GM19468 (cell line): ENCODE results near the gene LRRC17.
A peak's percentile ranks its signal among the peaks of the same experiment; 100 is the strongest.

ENCODE experiments used
- ATAC-seq: cut with Tn5 transposase; IDR thresholded peaks from one replicate; pipeline ENCODE4 v1.9.1; 2021; ENCODE audit warnings: mild to moderate bottlenecking, moderate library complexity, moderate number of reproducible peaks; ENCODE audit not compliant: unreplicated experiment; ENCODE audit errors: extremely low read depth

The LRRC17 gene, protein sequence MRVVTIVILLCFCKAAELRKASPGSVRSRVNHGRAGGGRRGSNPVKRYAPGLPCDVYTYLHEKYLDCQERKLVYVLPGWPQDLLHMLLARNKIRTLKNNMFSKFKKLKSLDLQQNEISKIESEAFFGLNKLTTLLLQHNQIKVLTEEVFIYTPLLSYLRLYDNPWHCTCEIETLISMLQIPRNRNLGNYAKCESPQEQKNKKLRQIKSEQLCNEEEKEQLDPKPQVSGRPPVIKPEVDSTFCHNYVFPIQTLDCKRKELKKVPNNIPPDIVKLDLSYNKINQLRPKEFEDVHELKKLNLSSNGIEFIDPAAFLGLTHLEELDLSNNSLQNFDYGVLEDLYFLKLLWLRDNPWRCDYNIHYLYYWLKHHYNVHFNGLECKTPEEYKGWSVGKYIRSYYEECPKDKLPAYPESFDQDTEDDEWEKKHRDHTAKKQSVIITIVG

GRCh38 chr7:102912742-102913141 is at the start of gene LRRC17:
TSS of gene LRRC17 (plus strand) at chr7:102913000. CDS start at chr7:102933914, 20,914 bp downstream.
- no peak for ATAC-seq

DNA sequence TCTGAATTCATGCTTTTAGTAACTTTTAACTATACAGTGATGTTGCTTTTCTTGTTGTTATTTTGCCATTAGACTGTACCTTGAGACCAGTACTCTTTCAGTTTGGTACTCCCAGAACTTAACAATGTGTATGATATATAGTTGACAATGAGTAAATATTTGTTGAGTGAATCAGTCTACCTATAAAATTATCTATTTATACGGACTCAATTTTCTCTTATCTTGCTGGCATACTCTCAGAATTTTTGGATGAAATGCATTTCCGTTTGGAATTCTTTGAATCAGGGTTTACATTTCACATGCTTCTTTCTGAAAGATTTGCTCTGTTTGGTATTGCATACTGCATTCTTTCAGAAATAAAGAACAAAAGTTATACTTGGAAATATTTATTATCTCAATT is 47.8 kb upstream of the LRRC17 start:
- ATAC-seq = no peak

DNA sequence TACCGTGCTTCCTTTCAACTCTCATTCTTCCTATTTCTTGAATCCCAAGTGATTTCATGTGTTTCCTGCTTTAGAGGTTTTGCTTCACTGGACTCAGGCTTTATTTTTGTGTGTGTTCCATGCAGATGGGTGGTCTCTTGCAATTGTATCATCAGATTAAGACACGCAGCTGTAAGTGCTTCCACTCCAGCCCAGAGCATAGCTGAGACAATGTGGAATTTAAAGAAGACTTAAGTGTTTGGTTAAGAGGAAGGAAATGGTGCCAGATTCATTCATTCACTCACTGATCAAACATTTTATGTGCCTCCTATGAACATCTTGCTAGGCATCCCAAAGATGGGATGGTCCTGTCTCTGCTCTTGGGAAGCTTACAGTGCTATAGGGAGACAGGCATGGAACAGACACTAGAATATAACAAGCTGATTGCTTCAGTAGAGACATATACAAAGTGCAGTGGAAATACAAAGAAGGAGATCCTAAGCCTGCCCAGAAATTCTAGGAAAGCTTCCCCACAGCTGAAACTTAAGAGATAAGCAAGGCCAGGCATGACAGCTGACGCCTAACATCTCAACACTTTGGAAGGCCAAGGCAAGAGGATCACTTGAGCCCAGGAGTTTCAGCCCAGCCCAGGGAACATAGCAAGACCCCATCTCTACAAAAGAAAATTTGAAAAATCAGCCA is 46.1 kb upstream of the LRRC17 start:
- no peak for ATAC-seq

DNA sequence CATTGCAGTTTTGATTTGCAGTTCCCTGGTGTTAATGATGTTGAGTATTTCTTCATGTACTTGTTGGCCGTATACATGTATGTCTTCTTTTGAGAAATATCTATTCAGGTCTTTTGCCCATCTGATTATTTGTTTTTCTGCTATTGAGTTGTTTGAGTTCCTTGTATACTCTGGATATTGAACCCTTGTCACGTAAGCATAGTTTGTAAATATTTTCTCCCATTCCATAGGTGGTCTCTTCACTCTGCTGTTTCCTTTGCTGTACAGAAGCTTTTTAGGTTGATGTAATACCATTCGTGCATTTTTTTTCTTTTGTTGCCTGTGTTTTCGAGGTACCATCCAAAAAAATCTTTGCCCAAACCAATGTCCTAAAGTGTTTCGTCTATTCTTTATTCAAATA is 43.6 kb upstream of the LRRC17 start:
- no peak for ATAC-seq

DNA sequence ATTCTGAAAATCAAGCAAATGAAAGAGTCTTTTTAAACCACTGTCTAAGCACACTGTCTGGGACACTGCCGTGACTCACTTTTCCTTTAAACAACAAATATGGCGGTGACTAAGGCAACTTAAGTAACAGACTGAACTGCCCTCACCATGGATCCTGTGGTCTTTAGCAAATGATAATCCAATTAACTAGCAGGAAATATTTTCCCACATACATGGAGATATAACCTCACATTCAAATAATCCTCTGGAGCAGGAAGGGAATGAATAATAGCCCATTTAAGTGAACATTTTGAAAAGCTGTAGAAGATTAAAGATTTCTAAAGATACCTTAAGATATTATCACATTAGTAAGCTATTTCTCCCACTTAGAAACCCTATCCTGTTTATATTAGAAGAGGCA is 40.3 kb upstream of the LRRC17 start:
- no peak for ATAC-seq

GRCh38 chr7:102873470-102874165 is 39.2 kb upstream of the LRRC17 start:
- ATAC-seq = no peak

GRCh38 chr7:102874166-102874829 is 38.5 kb upstream of the LRRC17 start:
- peak; percentile 90 for ATAC-seq

DNA sequence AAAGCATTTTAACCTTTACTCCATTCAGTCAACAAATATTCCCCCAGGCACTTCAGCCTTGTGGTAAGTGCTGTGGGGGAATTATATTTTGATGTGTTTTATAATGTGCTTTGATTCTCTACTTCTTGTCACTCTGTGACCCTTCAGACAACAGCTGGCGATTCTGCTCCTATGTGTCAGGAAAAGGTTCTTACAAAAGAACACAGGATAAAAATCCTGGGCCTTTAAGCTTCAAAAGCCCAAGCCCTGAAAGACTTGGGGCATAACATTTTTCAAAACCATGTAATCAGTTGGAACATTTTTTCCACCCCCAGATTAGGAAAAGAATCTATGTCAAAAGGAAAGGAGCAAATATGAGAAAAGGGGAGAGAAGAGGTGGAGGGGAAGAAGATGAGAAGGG is 37.8 kb upstream of the LRRC17 start:
- ATAC-seq = no peak

DNA sequence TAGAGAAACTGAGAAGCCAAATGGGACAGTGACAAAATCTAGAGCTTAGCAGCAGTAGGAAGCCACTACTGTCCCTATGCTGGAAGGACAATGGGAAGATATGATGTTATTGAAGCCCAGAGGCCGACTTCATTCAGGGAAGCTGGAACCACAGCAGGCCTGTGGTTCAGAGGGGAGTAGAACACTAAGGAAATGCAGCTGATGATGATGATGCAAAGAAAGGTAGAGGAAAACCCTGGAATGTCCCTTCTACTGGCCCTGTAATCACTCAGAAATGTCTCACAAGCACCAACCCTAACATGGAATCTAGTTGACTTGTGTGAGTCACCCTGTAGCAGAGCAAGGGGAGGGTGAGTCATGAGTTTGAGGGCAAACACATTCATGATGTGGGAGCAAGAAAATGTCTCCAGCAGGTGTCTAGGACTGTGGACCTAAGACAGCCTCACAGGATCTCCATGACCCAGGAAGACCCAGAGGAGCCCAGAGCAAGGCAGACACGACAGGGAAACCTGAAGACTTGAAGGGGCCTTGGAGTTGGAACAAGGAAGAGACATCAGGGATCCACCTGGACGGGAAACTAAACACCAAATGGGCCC is 37.0 kb upstream of the LRRC17 start:
- ATAC-seq = no peak

DNA sequence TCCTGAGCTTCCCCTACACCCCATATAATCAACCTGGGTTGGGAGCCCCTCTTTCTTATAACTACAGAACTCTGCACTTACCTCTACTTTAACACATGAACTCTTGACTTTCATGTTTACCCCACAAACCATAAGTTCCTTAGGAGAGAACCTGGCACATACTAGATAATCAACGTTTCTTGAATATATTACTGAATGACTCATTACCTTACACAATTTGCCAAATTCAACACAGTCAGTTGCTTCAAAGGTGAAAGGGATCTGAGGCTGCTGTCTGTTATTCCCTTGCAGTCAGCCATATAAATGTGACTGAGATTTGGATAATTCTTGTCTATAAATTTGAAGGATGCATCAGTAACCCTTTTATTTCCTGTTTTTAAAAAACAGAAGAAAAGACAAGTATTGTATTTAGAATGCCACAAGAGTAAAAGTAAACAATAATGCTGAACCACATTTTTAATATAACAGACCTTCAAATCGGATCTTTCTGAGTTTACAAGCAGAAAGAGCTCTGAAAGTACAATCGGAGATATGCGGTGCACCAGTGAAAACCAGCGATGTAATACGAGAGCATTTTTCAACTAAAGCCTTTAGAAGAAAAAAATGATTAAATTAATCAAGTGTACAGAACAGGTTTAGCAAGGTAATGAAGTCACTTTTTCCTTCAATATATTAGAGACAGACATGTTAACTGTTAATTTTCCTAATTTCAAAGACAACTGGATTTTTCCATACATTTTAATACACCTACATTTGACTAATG is 29.5 kb upstream of the LRRC17 start:
- no peak for ATAC-seq

DNA sequence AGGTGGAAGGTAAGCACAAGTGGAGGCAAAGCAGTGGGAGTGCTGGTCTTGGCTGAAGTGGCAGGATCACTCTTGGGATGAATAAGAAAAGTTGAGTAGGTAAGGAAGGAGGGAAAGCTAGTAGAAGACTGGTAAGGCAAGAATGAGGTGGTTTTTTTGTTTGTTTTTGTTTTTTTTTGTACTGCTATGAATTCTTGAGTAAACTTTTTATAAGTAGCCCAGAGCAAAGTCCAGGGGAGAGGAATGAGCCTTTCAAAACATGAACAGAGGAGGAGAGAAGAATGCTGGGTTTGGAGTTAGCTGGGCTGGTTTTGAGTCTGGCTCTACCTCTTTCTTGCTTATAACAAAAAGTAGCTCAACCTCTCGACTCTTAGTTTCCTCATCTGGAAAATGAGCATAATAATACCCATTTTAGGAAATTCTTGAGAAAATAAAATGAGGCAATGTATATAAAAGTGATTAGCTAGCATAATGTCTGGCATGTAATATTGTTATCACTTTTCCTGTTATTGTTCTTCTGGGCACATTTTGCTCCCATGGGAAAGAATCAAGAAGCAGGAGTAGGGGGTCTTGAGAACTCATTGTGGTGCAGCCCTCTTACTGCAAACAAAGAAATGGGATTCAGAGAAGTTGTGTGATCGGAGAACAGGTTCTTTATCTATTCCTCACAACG is 24.1 kb upstream of the LRRC17 start:
- no peak for ATAC-seq

- no peak for ATAC-seq
Measured at GRCh38 chr7:102889851-102890250, 22.9 kb upstream of the LRRC17 start.

DNA sequence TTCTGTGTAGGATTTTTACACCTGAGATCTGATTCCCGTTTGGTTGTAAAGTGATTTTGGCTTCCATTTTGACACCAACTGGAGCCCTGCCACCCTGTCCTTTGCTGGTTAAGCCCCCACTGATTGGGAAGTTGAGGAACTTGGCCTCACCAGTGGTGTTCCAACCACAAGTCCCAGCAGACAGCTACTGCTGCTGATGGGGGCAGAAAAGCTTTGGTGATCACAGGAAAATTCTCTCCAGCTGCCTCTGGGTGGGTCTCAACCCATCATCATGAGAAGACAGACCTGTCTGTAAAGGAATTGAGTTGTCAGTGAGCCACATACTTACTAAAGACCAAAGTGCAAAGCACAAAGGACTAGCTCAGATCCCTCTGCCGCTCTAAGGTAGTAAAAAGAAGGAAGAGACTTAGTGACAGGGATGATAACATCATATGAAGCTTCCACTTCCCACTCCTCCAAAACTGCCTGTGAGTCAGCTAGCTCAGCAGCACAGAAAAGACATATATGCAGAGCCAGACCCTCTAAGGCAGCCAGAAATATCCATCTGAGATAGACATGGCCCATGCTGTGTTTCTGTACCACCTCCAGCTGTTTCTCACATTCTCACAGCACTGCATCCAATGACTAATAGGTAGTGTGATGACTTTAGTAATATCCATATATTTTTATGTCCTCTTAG is 22.4 kb upstream of the LRRC17 start:
- ATAC-seq = no peak

- no peak for ATAC-seq
Measured at GRCh38 chr7:102890971-102891692, 21.7 kb upstream of the LRRC17 start.

- ATAC-seq = no peak
Measured at GRCh38 chr7:102891693-102892261, 21.0 kb upstream of the LRRC17 start.

- no peak for ATAC-seq
Measured at GRCh38 chr7:102892631-102893278, 20.0 kb upstream of the LRRC17 start.

GRCh38 chr7:102895602-102896001 is 17.2 kb upstream of the LRRC17 start:
- ATAC-seq = no peak
